Measurements from ENCODE around the gene CTSW.

The CTSW gene

DNA sequence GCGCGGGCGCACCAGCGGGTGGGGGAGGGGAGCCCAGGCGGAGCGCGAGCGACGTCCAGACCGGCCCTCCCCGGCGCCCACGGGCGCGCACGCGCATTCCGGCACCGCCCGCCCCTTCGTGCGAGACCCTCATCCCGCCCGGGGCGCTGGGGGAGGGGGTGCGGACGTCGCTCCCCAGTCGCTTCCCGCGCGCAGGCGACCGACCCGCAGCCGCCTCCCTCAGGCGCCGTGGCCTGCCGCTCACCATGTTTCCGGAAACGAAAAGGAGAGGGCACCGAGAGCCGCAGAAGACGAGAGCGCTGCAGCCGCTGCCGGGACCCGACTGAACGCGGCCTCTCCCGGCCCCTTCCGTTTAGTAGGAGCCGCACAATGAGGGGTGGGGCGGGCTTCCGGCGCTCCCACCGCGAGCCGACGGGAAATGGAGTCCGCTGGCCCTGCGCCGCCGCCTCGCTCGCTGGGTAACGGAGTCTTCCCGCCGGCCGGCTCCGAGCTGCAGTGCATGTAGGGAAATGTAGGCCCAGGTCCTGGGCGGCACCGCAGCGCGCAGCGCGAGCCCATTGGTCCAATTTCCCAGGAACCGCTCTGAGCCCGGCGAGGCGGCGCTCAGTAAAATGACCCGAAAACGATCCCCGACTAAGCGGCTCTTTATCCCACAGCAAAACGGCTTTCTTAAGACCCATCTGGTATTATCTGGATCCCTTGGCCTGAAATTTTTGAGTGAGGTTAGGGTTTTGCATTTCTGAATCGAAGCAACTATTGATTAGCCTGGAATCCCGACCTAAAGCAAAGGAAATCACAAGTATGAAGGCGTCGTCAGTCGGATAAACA lies 21.6 kb upstream of the CTSW start, which contains the start of gene CFL1:
CFL1 (minus strand) TSS at position 328 of the 828 bp plus-strand sequence; CDS start at position 247, 81 bp downstream.
- peak within 1 kb of the TSS; percentile 96 for H3K4me3 ChIP-seq (ENCODE audit: low read depth, low read length)
- DNase-seq (ENCODE audit: low read depth): peak; percentile 99
- TF ChIP-seq, protein P1, sequence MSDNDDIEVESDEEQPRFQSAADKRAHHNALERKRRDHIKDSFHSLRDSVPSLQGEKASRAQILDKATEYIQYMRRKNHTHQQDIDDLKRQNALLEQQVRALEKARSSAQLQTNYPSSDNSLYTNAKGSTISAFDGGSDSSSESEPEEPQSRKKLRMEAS (IDR thresholded peaks at IDR 0.05; ENCODE audit: low read depth, low read length): peak; percentile 54; the same call in 1 of the 2 replicates
- TF ChIP-seq POLR2A (IDR thresholded peaks at IDR 0.05; ENCODE audit: extremely low read depth, insufficient read length): peak; percentile 99
- TF ChIP-seq, protein P2, sequence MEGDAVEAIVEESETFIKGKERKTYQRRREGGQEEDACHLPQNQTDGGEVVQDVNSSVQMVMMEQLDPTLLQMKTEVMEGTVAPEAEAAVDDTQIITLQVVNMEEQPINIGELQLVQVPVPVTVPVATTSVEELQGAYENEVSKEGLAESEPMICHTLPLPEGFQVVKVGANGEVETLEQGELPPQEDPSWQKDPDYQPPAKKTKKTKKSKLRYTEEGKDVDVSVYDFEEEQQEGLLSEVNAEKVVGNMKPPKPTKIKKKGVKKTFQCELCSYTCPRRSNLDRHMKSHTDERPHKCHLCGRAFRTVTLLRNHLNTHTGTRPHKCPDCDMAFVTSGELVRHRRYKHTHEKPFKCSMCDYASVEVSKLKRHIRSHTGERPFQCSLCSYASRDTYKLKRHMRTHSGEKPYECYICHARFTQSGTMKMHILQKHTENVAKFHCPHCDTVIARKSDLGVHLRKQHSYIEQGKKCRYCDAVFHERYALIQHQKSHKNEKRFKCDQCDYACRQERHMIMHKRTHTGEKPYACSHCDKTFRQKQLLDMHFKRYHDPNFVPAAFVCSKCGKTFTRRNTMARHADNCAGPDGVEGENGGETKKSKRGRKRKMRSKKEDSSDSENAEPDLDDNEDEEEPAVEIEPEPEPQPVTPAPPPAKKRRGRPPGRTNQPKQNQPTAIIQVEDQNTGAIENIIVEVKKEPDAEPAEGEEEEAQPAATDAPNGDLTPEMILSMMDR (IDR thresholded peaks at IDR 0.05; ENCODE audit: low read depth, low read length): no peak
- peak; percentile 56; the same call in 1 of the 2 replicates for TF ChIP-seq MYC (IDR thresholded peaks at IDR 0.05; ENCODE audit: low read depth, low read length)

DNA sequence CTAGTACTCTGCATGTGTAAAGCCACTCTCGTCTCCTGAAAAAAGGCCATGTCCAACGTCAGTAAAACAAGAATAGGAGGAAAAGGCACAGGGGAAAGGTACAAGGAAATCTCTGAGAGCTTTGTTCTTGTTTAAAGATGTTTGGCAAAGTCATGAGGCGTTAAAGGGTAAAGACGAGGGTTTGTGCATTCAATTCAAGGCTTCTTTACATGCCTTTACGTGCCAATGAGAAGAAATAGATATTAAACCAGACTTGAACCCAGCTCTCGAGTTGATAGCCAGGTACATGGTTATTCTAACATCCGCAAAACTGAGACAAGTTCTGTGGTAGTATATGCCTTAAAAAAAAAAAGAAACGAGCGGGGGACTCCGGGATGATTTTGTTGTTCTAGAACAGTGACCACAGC lies 21.0 kb upstream of the CTSW start:
- peak overlapping the region; percentile 76 for H3K4me3 ChIP-seq (ENCODE audit: low read depth, low read length)
- DNase-seq (ENCODE audit: low read depth): no peak
- TF ChIP-seq MYC (IDR thresholded peaks at IDR 0.05; ENCODE audit: low read depth, low read length) (no peak), POLR2A (IDR thresholded peaks at IDR 0.05; ENCODE audit: extremely low read depth, insufficient read length) (no peak)
- TF ChIP-seq, protein P2 (IDR thresholded peaks at IDR 0.05; ENCODE audit: low read depth, low read length): no peak
- TF ChIP-seq, protein P1 (IDR thresholded peaks at IDR 0.05; ENCODE audit: low read depth, low read length): no peak

DNA sequence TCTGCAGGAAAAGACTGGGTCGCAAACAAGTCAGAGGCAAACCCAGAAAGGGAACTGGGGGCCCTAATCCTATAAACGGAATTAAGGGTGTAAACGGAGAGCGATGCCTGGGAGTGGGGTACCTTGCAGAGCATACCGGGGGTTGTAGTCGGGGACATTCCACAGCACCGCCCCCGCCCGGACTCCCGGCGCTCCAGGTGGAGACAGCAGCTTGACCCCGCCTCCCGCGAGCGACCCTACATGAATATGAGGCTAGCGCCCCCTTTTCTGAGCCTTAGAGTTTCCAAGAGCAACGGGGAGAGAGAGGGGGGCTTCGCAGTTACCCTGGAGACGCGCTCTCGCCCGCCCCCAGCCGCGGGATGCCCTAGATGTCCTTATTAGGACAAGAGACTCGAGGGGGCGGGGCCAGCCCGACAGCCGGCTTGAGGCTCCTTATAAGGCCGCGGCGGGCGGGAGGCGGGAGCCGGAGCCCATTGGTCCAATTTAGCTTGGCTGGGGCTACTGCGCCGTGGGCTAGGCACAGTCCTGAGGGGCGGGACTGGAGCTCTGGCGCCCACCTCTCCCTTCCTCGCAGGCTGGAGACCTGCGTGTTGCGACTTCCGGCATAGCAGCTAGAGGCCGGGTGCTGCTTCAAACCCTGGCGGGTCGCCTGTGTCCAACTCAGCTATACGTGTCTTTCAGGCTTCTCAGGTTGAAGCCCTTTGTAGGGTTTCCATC lies 20.4 kb upstream of the CTSW start:
- peak; percentile 100 for DNase-seq (ENCODE audit: low read depth)
- TF ChIP-seq, protein P2 (IDR thresholded peaks at IDR 0.05; ENCODE audit: low read depth, low read length): no peak
- TF ChIP-seq, protein P1 (IDR thresholded peaks at IDR 0.05; ENCODE audit: low read depth, low read length): peak; percentile 73
- TF ChIP-seq POLR2A (IDR thresholded peaks at IDR 0.05; ENCODE audit: extremely low read depth, insufficient read length): peak; percentile 98
- peak; percentile 87 for TF ChIP-seq MYC (IDR thresholded peaks at IDR 0.05; ENCODE audit: low read depth, low read length)
- peak overlapping the region; percentile 86 for H3K4me3 ChIP-seq (ENCODE audit: low read depth, low read length)

DNA sequence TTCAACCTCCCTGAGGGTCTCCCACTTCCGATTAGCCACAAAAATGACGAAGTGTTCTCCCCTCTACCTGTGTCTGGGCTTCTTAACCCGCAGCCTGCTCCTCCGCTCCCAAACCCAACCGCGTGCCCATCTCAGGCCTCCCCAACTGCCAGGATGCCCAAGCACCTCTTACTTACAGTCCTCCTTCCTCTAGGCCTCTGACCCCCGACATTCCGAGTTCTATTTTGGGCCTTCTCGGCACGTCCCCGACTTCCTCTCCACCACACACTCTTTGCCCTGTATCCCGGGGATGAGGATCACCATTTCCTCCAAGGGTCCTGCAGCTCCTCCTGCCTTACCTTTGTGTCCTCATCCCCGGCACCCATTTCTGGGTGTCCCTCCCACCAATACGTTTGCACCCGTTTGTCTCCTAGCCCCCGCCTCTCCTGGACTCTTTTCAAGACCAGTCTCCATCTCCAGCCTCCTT lies 19.8 kb upstream of the CTSW start:
- H3K4me3 ChIP-seq (ENCODE audit: low read depth, low read length): peak overlapping the region; percentile 86
- TF ChIP-seq MYC (IDR thresholded peaks at IDR 0.05; ENCODE audit: low read depth, low read length) (no peak), POLR2A (IDR thresholded peaks at IDR 0.05; ENCODE audit: extremely low read depth, insufficient read length) (no peak)
- TF ChIP-seq, protein P2 (IDR thresholded peaks at IDR 0.05; ENCODE audit: low read depth, low read length): no peak
- TF ChIP-seq, protein P1 (IDR thresholded peaks at IDR 0.05; ENCODE audit: low read depth, low read length): no peak
- DNase-seq (ENCODE audit: low read depth): no peak

DNA sequence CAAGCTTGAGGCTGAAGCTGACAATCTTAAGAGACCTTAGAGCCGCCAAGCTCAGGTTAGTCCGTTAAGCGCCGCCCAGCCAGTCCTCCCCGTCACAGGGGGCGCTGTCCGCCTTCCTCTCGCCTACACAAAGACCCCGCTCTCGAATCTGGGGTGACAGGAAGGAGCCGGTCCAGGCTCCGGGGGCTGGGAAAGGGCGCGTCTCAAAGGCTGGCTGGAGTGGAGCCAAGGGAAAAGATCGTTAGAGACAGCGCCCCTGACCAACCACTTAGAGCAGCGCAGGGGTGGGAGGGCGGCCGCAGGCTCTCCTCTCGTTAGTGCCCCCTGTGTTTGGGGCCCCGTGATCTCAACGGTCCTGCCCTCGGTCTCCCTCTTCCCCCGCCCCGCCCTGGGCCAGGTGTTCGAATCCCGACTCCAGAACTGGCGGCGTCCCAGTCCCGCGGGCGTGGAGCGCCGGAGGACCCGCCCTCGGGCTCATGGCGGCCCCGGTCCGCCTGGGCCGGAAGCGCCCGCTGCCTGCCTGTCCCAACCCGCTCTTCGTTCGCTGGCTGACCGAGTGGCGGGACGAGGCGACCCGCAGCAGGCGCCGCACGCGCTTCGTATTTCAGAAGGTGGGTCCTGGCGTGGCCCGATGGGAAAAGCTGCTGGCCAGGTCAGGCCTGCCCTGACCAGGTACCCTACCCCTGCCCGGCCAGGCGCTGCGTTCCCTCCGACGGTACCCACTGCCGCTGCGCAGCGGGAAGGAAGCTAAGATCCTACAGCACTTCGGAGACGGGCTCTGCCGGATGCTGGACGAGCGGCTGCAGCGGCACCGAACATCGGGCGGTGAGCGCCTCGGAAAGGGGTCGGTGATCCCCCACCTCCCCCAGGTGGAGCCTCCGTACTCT lies 19.1 kb upstream of the CTSW start, which contains the start of gene MUS81:
MUS81 (plus strand) TSS at position 156 of the 887 bp plus-strand sequence; CDS start at position 477, 321 bp downstream.
- peak within 1 kb of the TSS; percentile 86 for H3K4me3 ChIP-seq (ENCODE audit: low read depth, low read length)
- TF ChIP-seq, protein P1 (IDR thresholded peaks at IDR 0.05; ENCODE audit: low read depth, low read length): peak; percentile 82
- TF ChIP-seq POLR2A (IDR thresholded peaks at IDR 0.05; ENCODE audit: extremely low read depth, insufficient read length) (peak; percentile 59), MYC (IDR thresholded peaks at IDR 0.05; ENCODE audit: low read depth, low read length) (peak; percentile 88)
- TF ChIP-seq, protein P2 (IDR thresholded peaks at IDR 0.05; ENCODE audit: low read depth, low read length): peak; percentile 83
- DNase-seq (ENCODE audit: low read depth): peak; percentile 99
